ENCODE measurements around the gene LGALS4.

GRCh38 chr19:38816131-38816750 lies 3.5 kb upstream of the LGALS4 start:
- TF ChIP-seq EZH2 (IDR thresholded peaks at IDR 0.05; ENCODE audit: insufficient read depth, poor library complexity, severe bottlenecking) (no peak), EZH2phosphoT487 (IDR thresholded peaks at IDR 0.05; ENCODE audit: insufficient read depth, low read depth) (no peak)
